ENCODE measurements around the gene CYP4A22.
"Not testable (repeated sequence)": the region's sequence is repeated elsewhere in the genome, so short reads cannot be mapped to it uniquely, and the experiment has no call there.

The CYP4A22 gene, protein sequence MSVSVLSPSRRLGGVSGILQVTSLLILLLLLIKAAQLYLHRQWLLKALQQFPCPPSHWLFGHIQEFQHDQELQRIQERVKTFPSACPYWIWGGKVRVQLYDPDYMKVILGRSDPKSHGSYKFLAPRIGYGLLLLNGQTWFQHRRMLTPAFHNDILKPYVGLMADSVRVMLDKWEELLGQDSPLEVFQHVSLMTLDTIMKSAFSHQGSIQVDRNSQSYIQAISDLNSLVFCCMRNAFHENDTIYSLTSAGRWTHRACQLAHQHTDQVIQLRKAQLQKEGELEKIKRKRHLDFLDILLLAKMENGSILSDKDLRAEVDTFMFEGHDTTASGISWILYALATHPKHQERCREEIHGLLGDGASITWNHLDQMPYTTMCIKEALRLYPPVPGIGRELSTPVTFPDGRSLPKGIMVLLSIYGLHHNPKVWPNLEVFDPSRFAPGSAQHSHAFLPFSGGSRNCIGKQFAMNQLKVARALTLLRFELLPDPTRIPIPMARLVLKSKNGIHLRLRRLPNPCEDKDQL

DNA sequence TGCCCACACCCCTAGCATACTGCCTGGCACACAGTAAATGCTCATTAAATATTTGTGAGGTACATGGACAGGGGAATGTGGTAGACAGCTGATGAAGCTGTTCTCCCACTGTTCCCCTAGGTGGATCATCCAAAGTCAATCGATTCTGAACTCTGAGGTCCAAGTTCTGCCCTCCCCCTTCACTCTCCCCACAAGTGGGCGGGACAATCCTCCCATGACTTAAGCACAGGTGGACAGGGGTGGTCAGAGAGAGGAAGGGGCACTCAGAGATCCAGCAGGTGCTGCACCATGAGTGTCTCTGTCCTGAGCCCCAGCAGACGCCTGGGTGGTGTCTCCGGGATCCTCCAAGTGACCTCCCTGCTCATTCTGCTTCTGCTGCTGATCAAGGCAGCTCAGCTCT is at the start of gene CYP4A22:
TSS of gene CYP4A22 (plus strand) at position 244 of the 400 bp plus-strand sequence. CDS start at position 289, 45 bp downstream.
- FAIRE-seq = no peak

- not testable (repeated sequence) for FAIRE-seq
Measured at GRCh38 chr1:47089356-47089755, 47.9 kb upstream of the CYP4A22 start.

DNA sequence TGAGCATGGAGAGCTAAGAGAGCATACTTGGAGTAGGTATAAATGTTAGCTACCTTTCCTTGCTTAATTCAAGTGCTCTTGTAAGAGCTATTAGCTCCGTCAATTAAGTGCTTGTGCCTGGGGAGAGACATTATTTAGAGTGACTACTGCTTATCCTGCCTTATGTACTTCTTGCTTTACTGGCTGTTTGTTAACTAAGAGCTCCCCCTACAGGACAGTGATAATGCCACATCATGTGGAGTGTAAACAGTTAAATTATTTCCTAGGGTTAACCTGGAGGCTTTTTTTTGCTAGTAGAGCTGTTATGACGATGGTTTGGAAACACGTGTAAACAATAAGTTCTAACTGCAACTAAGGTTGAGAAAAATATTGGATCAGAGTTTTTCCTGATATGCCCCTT is 45.8 kb upstream of the CYP4A22 start:
- FAIRE-seq = not testable (repeated sequence)

DNA sequence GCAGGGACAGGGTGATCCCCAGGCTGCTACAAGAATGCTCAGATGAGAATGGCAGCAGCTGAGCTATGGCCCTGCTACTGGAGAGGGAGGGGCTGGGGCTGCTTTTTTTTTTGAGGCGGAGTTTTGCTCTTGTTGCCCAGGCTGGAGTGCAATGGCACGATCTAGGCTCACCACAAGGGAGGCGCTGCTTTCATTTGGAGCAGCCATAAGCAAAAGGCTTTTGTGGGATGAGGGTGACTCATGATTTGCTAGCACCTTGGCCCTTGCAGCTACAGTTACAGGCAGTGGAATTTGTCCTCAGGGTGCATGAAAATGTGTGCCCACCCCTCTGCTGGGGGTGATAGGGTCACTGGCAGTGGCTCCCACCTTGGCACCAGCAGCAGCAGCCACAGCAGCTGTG is 32.4 kb upstream of the CYP4A22 start:
- FAIRE-seq = no peak

DNA sequence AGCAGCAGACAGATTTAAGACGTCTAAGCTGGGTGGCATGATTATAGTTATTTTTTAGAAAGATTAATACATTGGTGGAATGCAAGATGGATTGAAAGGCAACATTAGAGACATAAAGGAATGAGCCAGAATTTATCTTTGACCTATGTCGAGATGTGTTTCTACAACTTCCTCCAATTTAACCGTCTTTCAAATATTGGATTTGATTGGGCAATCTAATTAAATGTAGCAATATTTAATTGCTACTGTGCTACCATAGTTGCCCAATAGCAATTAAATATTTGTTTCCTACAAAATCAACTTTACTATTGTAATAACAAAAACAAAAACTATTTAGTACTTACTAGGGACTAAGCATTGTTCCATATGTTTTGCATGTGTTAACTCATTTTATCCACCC is 30.4 kb upstream of the CYP4A22 start:
- FAIRE-seq = no peak

GRCh38 chr1:47107851-47108574 is 29.2 kb upstream of the CYP4A22 start:
- not testable (repeated sequence) for FAIRE-seq

DNA sequence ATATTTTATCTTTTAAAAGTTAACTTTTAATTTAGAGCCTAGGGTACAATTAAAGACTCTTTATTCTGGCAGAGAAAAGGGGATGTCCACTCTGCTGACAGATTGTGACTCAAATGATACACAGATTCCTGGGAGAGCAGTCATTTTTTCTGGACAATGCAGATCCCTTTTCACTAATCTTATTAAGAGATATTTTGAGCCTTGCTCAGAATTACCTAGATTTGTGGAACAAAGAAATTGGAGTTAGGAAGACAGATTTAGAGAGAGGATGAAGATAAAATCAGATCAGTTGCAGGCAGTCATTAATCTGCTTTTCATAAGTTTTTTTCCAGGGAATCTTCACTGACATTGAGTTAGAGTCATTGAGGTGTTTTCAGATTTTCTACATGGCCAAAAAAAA is 27.8 kb upstream of the CYP4A22 start:
- not testable (repeated sequence) for FAIRE-seq

DNA sequence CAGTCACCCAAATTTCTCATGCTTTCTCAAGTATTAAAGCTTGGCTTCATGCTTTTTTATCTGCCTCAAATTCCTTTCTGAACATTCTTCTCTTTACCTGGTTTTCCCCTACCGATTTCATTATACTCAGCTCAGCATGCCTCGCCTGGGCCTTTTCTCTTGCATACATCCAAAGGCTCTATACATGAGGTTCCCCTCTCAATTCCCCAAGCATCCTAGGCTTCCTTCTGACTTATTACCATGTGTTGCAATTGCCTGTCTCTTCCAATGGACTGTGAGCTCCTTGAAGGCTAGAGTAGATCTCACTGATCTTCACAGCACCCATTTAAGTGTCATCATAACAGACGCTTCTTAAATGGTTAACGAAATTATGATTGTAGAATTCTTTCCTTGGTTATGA is 24.1 kb upstream of the CYP4A22 start:
- no peak for FAIRE-seq

GRCh38 chr1:47121039-47121438 is 16.2 kb upstream of the CYP4A22 start:
- FAIRE-seq = not testable (repeated sequence)

DNA sequence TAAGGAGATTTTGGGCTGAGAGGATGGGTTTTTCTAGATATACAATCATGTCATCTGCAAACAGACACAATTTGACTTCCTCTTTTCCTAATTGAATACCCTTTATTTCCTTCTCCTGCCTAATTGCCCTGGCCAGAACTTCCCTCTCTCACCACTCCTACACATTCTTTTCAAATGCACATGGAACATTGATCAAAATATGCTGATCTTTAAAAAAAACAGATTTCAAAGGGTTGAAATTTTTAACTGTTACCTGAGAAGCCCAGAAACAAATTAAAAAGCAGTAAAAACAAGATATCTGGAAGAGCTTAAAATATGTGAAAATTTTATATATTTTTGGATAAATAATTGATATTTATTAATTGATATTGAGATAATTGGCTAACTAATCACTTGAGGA is 12.4 kb upstream of the CYP4A22 start:
- not testable (repeated sequence) for FAIRE-seq

GRCh38 chr1:47126997-47127396 is 10.2 kb upstream of the CYP4A22 start:
- not testable (repeated sequence) for FAIRE-seq

DNA sequence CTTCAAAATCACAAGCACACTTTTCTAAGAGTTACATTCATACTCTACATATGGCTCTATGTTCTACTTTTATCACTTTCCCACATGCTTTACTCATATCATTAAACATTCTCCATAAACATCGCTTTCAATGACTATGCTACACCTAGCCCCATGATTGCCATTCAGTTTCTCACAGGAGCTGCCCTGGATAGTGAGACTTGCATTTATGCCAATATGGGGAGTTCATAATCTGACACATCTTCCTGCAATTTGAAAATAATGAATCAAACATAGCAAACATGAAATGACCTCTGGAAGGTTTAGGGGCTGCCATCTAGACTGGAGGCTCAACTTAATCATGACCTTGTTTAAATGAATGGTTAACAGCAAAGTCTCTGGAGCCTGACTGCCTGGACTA is 9.0 kb upstream of the CYP4A22 start:
- no peak for FAIRE-seq

- FAIRE-seq = not testable (repeated sequence)
Measured at GRCh38 chr1:47128854-47129253, 8.4 kb upstream of the CYP4A22 start.

- FAIRE-seq = not testable (repeated sequence)
Measured at GRCh38 chr1:47129489-47130230, 7.6 kb upstream of the CYP4A22 start.

DNA sequence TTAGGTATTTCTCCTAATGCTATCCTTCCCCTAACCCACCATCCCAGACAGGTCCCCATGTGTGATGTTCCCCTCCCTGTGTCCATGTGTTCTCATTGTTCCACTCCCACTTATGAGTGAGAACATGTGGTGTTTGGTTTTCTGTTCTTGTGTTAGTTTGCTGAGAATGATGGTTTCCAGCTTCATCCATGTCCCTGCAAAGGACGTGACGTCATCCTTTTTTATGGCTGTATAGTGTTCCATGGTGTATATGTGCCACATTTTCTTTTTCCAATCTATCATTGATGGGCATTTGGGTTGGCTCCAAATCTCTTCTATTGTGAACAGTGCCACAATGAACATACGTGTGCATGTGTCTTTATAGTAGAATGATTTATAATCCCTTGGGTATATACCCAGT is 4.6 kb upstream of the CYP4A22 start:
- FAIRE-seq = not testable (repeated sequence)

DNA sequence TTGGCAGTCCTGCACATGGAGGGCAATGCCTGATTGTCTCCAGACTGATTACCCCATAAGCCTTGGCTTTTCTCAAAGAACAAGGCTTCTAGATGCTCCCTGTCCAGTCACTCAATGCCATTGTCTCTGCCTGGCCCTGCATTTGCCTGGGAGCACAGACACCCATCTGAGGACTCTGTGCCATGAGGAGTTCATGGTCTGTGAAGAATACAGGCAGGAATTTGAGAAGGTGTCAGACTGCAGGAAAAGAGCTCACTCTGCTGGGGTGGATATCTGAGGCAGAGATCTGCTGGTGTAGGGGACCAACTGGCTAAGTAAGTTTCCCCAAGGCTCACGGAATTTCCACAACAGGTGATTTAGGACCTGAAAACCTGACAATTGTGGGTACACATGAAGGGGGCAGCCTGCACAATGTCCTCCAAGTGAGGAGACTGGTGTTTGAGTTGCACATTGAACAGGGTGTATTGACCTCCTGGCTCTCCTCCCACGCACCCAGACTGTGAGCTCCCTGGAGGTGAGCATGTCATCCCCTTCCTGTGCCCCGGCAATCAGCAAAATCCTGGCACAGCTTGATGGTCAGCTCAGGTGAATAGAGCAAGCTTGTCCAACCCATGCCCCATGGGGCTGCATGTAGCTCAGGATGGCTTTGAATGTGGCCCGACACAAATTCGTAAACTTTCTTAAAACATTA is 829 bp downstream of the CYP4A22 start:
- no peak for FAIRE-seq

- not testable (repeated sequence) for FAIRE-seq
Measured at GRCh38 chr1:47140358-47140757, 3.1 kb downstream of the CYP4A22 start.

DNA sequence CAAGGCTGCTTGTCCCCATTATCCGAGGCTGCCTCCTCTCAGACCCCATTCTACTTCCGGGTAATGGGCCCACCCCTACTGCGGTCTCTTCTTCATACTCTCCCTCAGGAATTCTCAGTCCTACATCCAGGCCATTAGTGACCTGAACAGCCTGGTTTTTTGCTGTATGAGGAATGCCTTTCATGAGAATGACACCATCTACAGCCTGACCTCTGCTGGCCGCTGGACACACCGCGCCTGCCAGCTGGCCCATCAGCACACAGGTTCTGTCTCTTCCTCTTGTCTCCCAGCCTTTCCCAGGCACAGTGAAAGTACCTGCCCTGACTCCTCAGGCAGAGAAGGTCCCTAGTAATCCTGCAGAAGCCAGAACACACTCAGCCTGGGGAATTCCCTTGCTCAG is 6.4 kb downstream of the CYP4A22 start:
- not testable (repeated sequence) for FAIRE-seq

DNA sequence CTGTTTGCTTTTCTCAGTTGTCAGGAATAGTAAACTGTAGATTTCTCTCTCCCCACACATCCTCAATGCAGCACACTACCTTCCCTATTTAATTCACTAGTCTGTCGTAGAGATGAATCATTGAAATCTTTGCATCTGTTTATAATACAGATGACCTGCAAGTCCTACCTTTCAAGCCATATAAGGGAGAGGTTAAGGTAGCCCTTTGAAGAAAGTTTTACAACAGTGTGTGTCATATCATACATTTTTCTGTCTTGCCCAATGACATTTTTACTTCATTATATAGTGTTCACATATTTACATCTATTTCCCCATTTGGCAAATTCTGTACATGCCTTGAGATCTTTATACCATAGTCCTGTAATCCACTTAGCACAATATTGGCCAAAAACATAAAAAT is 9.3 kb downstream of the CYP4A22 start:
- not testable (repeated sequence) for FAIRE-seq

DNA sequence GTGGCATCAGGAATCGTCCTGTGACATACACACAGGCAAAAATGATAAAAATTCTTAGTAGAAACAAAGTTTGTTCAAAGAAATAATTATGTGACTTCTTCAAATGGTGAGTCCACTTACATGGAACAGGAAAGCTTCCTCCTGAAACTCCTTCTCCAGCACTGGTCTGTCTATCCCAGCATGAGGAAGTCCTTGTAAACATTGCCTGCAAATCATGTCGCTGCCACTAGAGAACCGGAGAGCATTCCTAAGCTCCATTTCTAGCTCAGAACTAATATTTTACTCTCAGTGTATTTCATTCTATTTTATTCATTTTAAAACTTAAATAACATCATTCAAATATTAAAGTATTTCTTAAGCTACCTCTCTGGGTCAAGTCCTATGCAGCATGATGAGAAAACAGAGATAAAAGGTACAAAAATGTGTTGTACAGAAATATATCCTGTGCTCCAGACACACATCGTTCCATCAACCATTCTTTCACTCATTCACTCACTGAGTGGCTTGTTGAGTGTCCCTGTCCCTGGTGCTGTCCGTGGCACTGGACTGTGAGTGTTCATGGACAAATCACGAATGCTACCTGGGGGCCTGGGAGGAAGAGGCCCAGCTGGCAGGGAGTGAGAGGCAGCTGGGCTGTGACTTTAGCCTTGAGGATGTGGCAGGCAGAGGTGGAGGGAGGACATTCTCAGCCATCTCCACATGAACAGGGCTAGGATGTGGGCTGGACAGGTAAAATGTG is 10.0 kb downstream of the CYP4A22 start:
- FAIRE-seq = no peak

DNA sequence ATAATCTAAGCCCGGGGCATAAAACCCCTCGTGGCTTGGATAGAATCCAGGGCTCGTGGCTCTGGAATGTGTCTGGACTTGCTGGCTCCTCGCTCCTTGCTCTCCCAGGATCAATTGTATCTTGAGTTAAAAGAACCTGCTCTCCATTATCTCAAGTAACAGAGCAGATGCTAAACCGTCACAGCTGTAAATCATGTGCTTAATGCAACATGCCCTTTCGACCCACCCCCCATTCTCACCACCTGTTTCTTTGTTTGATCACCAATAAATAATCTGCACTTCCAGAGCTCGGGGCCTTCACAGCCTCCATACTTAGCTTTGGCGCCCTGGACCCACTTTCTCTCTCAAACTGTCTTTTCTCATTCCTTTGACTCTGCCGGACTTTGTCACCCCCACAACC is 11.9 kb downstream of the CYP4A22 start:
- not testable (repeated sequence) for FAIRE-seq

GRCh38 chr1:47156457-47156856 is 19.2 kb downstream of the CYP4A22 start:
- not testable (repeated sequence) for FAIRE-seq
